ENCODE results near the gene NTNG1.
"Not testable (repeated sequence)": the region's sequence is repeated elsewhere in the genome, so short reads cannot be mapped to it uniquely, and the experiment has no call there.

The NTNG1 gene

GRCh38 chr1:107140703-107141490, at the start of gene NTNG1:
Gene NTNG1, plus strand, starts transcription at chr1:107141039.
- no peak for DNase-seq

GRCh38 chr1:107091418-107091817, 49.4 kb upstream of the NTNG1 start:
- no peak for DNase-seq

- DNase-seq, result not testable (repeated sequence)
Measured at GRCh38 chr1:107093395-107093794, 47.4 kb upstream of the NTNG1 start.

DNA sequence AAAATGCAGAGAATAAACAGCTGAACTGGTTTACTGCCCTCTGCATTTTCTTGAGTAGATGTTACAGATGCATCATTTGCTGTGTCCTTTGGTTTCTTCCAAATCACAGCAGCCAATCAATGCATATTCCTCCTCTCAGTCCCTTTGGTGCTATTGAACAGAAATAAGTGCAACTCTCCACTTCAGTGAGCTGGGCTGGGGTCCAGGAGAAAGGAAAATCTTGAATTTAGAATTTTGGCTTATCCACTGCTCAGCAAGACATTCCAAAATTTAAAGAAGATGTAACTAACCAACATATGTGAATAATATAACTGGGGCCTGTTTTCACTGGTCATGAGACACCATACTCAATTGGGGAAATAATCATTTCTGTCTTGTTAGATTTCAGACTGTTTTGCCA, 45.2 kb upstream of the NTNG1 start:
- no peak for DNase-seq

DNA sequence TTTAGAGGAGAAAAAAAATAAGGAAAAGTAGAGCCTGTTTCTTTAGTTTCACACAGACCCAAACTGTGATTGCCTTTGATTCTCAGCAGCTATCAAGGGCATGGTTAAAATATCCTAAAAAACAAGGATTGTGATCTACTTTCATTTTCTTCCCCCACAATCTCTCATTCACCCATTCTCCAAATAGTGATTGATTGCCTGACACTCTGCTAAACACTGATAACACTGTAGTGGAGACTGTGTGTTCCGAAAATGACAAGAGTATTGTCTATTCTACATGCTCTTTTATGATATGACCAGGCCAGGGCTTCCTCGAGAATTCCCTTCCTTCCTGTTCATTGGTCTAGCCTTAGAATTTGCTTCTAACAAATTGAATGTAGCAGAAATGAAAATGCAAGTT, 44.1 kb upstream of the NTNG1 start:
- DNase-seq, result no peak

DNA sequence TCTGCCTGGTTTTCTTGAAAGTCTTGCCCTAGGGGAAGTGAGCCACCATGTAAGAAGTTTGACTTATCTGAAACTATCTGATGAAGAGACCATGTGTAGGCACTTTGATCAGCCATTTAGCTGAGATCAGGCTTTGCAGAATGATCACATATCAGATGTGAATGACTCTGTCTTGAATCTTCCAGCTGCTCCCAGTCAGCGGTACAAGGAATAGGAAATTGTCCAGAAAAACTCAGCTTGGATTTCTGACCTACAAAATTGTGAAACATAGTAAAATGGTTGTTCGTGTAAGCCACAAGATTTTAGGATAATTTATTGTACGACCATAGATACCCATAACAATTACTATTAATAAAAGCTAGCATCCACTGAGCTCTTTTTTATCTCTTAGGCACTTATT, 41.9 kb upstream of the NTNG1 start:
- no peak for DNase-seq

DNA sequence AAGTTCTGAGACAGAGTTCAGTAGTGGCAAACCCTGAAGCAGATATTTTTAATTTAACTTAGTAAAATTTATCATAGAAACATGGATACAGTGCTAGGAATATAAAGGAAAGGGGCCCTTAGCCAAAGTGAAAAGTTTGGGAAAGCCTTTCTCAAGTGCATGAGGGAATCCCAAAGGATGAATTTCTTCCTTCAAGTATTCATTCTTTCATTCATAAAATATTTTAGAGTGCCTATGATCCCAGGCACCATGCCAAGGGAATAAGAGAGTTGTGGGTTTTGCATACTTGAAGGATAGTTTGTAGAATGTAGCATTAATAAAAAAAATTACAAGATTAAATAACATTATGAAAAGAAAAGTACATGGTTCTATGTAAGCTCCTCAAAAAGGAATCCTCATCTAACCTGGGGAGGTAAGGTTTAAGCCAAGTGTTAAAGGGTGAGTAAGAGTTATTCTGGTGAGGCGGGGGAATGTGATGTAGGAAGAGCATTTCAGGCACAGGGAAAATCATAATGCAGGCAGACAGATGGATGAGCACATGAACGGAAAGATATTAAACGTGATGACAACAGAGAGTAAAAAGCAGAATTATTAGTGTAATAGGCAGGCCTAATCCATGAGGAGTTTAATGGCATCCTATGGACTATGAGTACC, 40.4 kb upstream of the NTNG1 start:
- DNase-seq, result no peak

DNA sequence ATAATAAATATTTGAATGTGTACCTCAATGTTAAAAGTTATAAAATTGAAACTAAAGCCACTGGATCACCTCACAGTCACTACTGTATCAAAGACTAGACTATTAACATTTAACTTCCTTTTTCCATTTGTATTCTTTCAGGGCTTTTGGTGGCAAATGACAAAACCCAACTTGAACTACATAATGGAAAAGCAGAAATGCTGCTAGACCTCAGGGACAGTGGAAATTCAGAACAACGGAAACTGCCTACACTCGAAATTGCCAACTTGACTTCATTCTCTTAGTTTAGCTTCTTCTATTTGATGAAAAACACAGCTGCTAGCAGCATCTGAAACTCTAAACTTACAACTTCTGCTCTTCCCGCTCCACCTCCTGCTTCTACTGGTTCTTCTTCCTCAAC, 34.9 kb upstream of the NTNG1 start:
- no peak for DNase-seq

DNA sequence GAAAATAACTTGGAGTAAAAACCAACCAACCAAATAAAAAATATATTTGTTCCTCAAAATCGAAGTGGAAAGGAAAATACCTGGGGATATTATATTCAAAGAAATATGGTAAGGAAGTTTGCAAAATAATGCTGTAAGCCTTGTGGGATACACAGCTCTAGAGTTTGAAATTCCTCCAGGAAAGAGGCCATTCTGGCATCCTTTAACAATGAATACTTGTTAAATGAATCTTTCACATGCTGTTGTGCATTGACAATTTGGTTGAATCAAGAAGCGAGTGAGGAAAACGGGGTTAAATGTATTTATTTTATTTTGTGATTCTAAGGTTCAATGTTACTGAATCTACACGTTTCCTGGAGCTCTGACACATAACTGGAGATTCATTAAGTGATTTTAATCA, 30.5 kb upstream of the NTNG1 start:
- DNase-seq, result no peak

- DNase-seq, result no peak
Measured at GRCh38 chr1:107116306-107116790, 24.5 kb upstream of the NTNG1 start.

DNA sequence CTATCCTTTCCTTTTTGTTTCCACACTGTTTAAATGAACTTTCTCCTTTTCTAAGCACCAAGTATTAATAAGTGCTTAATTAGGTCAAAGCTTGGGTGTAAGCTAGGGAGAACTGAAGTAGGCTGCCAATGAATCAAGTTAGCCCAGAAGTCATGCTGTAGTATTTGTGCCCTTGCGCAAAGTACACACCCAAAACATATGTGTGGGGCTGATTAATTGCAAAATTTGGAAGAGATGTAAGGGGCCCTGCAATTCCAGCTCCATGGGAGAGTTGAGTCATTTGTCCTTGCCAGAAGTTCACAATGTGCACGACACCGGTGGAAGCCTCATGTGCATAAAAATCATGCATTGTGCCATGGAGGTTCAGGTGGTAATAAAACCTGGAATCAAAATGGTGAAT, 18.6 kb upstream of the NTNG1 start:
- DNase-seq, result no peak

DNA sequence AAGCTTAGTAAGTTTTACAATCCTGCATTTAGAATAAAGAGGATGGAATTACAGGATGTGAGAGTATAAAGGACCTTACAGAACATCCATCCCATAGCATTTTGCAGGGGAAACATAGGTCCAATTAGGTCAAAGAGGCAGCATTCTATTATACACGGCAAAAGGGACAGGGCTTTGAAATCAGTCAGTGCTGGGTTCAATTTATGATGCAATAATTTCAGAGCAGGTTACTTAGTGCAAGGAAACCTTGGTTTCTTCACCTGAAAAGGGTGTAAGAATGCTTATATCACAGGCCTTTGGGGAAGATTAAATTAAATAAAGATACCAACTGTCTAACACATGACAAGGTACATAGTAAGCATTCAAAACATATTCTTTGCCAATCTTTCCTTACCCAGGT, 17.1 kb upstream of the NTNG1 start:
- DNase-seq, result no peak

- DNase-seq, result no peak
Measured at GRCh38 chr1:107124694-107125093, 16.1 kb upstream of the NTNG1 start.

- DNase-seq, result no peak
Measured at GRCh38 chr1:107132195-107132594, 8.6 kb upstream of the NTNG1 start.

DNA sequence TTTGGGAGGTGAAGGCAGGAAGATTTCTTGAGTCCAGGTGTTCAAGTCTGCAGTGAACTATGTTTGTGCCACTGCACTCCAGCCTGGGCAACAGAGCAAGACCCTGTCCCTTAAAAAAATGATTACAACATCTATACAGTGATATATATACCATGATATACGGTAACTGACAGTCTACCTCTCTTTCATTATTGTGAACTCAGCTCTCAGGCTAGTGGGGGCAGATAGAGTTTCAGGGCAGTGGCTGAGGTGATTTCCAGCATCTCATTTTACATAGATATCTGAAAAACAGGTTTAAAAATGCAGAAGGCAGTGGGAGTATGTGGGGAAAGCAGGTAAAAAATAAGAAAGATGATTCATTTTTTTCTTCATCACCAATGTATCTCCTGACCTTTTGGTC, 8.1 kb upstream of the NTNG1 start:
- no peak for DNase-seq

DNA sequence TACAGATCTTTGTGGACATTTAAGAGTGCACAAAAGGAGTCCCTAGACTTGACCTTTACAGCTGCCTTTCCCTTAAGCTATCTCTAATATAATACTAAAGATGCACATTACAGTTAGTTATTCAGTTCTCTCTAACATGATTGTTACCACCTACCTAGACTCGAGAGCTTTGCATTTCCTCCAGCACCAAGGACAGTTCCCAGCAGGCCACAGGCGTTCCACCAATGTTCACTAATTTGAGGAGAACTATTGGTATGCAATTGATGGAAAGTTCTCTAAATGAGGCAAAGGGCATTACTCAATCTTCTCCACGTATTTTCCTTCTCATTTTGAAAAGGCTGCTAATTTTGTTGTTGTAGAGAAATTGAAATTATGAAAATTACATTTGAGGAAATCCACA, 5.4 kb upstream of the NTNG1 start:
- DNase-seq, result no peak

GRCh38 chr1:107138166-107138565, 2.7 kb upstream of the NTNG1 start:
- DNase-seq, result no peak

- no peak for DNase-seq
Measured at GRCh38 chr1:107138767-107139445, 1.9 kb upstream of the NTNG1 start.

DNA sequence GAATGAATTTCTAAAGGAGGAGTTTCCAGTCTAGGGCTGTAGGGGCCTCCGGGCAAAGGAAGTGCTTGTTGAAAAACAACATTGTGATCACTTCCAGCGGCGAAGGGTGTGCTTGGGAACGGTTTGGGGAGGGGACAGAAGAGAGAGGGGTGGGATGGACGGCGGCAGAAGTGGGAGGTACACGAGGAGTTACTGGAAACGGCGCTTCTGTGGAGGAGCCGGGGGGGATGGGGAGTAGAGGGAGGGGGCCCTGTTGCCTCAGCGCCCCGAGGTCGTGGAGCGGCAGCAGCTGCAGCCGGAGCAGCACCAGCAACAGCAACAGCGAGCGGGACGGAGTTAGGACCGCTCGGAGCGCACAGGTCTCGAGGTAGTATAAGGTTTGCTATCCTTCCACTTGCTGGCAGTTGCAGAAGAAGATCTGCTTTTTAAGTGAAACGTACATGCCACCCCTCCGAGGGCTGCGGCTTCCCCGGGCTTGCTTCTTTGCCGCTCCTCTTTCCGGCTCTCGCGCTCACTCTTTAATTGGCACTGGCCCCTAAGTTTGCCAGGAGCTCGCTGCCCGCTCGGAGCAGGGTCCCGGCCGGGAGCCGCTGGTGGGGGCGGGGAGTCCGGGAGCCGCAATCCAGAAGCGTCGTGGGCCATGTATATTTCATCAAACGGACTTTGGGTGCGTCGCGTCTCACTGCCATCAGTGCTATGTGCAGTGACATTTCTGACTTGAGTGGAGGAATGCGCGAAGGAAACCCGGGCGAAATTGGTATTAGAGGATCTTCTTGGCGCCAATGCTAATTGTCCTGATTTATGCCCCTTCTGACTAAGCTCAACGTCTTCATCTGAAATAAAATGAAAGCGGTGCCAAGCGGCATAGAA, 771 bp upstream of the NTNG1 start:
- no peak for DNase-seq

DNA sequence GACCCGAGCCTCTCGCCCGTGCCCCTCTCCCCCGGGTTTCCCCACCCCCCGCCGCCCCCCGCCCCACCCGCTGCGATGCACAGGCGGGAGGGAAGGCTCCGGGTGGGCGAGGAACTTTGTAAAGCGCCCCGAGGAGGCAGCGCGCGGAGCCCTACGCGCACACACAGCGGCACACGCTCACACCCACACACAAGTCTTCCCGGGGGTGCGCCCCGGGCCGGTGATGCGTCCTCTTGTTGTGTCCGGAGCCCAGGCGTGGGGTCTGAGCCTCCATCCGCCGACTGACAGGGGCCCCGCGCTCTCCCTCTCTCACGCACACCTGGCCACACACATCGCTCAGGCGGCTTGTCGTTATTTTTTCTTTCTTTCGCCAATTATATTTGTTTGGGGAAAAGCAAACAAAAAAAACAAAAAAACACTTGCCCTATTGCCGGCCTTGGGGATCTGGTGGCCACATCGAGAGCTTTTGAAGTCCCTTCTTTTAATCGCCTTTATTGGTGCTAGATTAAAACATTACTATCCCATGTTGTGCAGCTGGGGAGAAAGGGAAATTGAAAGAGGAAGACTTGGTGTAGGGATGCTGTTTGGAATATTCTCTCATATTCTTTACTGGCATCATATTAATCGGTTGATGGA, 770 bp downstream of the NTNG1 start:
- no peak for DNase-seq

DNA sequence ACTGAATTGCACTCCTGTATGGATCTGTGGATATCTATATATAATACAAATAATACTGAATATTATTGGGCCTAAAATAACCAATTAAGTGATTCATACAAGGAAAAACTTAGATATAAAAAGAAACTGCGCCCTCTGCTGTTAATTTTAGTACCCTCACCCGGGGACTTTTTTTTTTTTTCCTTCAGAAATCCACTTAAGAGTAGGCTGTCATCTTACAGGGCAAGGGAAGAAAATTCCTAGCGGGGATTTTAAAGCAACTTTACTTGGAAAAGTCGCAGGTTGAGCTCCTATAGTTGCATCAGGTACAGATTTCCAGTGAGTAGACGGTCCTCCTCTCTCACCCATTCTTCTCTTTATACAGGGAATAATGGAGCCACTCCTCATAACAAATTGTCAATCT, 1.3 kb downstream of the NTNG1 start:
- no peak for DNase-seq

- no peak for DNase-seq
Measured at GRCh38 chr1:107142666-107143065, 1.8 kb downstream of the NTNG1 start.

DNA sequence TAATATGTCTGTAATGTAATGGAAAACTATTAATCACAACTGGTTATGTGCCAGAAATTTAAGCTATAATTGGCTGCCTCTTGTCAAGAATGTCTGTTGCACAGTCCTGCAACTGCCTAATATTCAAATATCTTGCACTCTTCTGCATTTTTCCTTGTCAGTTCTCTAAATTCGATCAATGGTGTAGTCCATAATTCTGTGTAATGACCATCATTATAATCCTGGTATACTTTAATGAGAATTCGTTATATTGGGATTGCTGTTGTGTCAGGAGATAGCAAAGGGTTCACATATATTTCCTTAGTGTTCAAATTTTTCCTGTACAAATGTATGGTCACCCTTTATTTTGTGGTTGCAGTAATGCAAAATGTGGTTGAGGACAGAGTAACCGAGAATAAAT, 4.8 kb downstream of the NTNG1 start:
- no peak for DNase-seq
